ENCODE measurements around the gene RPL7A.

RPL7A gene

GRCh38 chr9:133360400-133361393 lies 12.7 kb downstream of the RPL7A start:
- Histone ChIP-seq H3K4me3 (ENCODE audit: low read length) (no peak overlapping the region), H3K9me3 (ENCODE audit: insufficient read depth, low read depth, low read length) (no peaks in the 10 kb centered on the region), H3K36me3 (ENCODE audit: insufficient read depth, low read length) (peaks cover 73% of the 10 kb centered on the region), H3K9ac (ENCODE audit: low read depth, low read length) (no peak overlapping the region), H3K4me1 (ENCODE audit: insufficient read depth, low read length) (peaks cover 7% of the 10 kb centered on the region), H3K27ac (ENCODE audit: low read depth, low read length) (no peak overlapping the region), H3K27me3 (ENCODE audit: insufficient read depth, low read length) (no peaks in the 10 kb centered on the region)
- 94% methylated on average over 21 of the region's 21 CpGs for WGBS

DNA sequence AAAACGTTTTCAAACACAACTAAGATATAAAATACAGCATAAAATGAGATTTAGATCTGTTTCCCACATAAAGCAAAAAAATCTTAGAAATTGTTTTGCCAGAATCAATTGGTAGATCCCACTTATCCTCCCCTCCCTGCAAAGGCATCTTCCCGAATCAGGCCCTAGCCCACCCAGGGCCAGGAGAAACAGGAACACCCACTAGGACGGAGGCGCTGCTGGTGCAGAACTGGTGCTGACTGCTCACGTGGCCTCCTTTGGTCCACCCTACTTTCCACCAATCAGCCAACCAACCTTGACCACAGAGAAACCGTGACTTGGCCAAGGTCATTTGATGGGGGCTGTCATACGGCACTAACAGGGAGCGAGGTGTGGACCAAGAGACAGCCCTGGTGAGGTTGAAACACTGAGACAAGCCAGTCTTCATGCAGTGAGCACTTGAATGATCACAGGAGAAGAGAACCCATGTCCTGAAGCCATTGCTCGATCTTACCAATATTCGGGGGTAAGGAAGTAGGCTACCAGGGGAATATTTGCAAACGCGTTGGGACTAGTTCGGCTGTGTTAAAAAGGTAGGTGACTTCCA lies 13.6 kb downstream of the RPL7A start:
- WGBS = 92% methylated on average over 13 of the region's 13 CpGs
- H3K9ac ChIP-seq (ENCODE audit: low read depth, low read length) = no peak overlapping the region
- no peak overlapping the region for H3K27ac ChIP-seq (ENCODE audit: low read depth, low read length)

DNA sequence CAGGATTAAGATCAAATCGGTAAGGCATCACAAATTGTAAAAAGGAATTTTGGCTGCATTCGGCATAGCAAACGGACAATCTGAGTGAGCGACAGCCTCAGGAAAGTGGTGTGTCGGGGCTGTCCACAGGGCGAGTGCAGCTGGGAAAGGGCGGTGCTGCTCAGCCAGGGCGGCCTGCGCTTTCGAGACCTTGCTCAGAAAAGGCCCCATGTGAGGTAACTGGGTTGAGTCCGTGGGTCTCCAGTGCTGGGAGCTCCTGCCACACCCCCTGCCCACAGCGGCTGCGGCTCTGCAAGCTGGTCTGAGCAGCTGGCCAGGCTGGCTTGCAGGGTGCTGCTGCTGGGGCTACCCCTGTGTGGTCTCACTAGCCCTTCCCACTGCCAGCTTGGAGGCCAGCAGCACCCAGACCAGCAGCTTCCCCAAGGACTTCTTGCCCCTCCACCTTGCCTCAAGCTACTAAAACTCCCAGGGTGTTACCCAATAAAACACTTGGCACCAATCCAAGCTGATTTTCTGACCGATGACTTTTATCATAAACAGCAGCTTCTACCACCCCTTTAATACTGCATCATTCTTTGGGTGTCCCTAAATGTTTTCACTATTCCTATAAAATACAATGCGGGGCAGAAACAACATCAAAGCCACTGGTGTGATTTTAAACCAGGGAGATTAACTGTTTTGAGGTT lies 14.5 kb downstream of the RPL7A start:
- Histone ChIP-seq H3K36me3 (ENCODE audit: insufficient read depth, low read length) (peaks cover 89% of the 10 kb centered on the region), H3K4me1 (ENCODE audit: insufficient read depth, low read length) (peaks cover 3% of the 10 kb centered on the region; the same call in 1 of the 2 replicates), H3K9me3 (ENCODE audit: insufficient read depth, low read depth, low read length) (no peaks in the 10 kb centered on the region), H3K27ac (ENCODE audit: low read depth, low read length) (no peak overlapping the region), H3K27me3 (ENCODE audit: insufficient read depth, low read length) (no peaks in the 10 kb centered on the region), H3K4me3 (ENCODE audit: low read length) (no peak overlapping the region), H3K9ac (ENCODE audit: low read depth, low read length) (no peak overlapping the region)
- 92% methylated on average over 15 of the region's 15 CpGs for WGBS

More for the DNA sequence above, 13.6 kb downstream of the RPL7A start:
- H3K36me3 ChIP-seq (ENCODE audit: insufficient read depth, low read length) = peaks cover 82% of the 10 kb centered on the region
- no peaks in the 10 kb centered on the region for H3K27me3 ChIP-seq (ENCODE audit: insufficient read depth, low read length)
- no peak overlapping the region for H3K4me3 ChIP-seq (ENCODE audit: low read length)
- H3K4me1 ChIP-seq (ENCODE audit: insufficient read depth, low read length) = peaks cover 7% of the 10 kb centered on the region
- H3K9me3 ChIP-seq (ENCODE audit: insufficient read depth, low read depth, low read length) = no peaks in the 10 kb centered on the region

DNA sequence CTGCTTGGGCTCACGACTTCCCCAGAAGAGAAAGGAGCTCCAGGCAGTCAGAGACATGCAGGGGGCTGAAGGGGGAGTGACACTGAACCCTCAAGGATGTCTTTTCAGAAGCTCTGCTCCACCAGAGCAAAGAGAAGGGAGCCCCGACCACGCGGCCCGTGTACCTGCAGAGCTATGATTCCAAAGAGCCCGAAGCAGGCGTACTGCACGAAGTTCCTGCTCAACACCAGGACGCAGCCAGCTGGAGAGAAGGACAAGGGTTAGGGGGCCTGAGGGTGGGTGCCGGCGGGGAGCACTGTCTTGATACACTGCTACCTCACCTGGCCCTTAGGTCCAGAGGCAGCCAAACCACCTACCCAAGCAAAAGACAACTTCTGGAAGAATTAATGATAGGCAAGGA lies 18.4 kb downstream of the RPL7A start:
- 97% methylated on average over 11 of the region's 11 CpGs for WGBS
- no peaks in the 10 kb centered on the region for H3K4me1 ChIP-seq (ENCODE audit: insufficient read depth, low read length)
- no peak overlapping the region for H3K9ac ChIP-seq (ENCODE audit: low read depth, low read length)
- no peak overlapping the region for H3K27ac ChIP-seq (ENCODE audit: low read depth, low read length)
- no peaks in the 10 kb centered on the region for H3K9me3 ChIP-seq (ENCODE audit: insufficient read depth, low read depth, low read length)
- H3K27me3 ChIP-seq (ENCODE audit: insufficient read depth, low read length) = no peaks in the 10 kb centered on the region
- no peak overlapping the region for H3K4me3 ChIP-seq (ENCODE audit: low read length)
- H3K36me3 ChIP-seq (ENCODE audit: insufficient read depth, low read length) = peaks cover 89% of the 10 kb centered on the region

DNA sequence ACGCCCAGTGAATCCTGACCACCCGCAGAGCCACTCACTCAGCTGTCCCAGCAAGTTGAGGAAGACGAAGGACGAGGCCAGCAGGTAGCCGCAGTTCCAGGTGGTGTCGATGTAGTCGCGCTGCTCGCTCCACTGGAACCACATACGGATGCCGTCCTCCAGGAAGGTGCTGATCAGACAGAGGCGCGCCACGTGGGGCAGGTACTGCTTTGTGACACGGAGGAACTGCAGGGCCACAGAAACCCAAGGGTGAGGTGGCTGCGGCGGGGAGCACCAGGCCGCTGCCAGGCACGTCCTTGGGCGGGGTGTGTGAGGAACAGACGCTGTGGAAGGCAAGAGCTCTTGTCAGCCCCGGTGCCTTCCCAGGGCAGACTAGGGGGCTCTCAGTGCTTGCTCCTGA lies 19.2 kb downstream of the RPL7A start:
- no peak overlapping the region for H3K27ac ChIP-seq (ENCODE audit: low read depth, low read length)
- no peak overlapping the region for H3K4me3 ChIP-seq (ENCODE audit: low read length)
- no peak overlapping the region for H3K9ac ChIP-seq (ENCODE audit: low read depth, low read length)
- no peaks in the 10 kb centered on the region for H3K9me3 ChIP-seq (ENCODE audit: insufficient read depth, low read depth, low read length)
- peaks cover 84% of the 10 kb centered on the region for H3K36me3 ChIP-seq (ENCODE audit: insufficient read depth, low read length)
- no peaks in the 10 kb centered on the region for H3K27me3 ChIP-seq (ENCODE audit: insufficient read depth, low read length)
- no peaks in the 10 kb centered on the region for H3K4me1 ChIP-seq (ENCODE audit: insufficient read depth, low read length)
- 95% methylated on average over 22 of the region's 22 CpGs for WGBS

GRCh38 chr9:133367778-133368177 lies 19.8 kb downstream of the RPL7A start:
- Histone ChIP-seq H3K36me3 (ENCODE audit: insufficient read depth, low read length) (peaks cover 81% of the 10 kb centered on the region), H3K4me3 (ENCODE audit: low read length) (no peak overlapping the region), H3K27ac (ENCODE audit: low read depth, low read length) (no peak overlapping the region), H3K9ac (ENCODE audit: low read depth, low read length) (no peak overlapping the region), H3K9me3 (ENCODE audit: insufficient read depth, low read depth, low read length) (no peaks in the 10 kb centered on the region), H3K27me3 (ENCODE audit: insufficient read depth, low read length) (no peaks in the 10 kb centered on the region), H3K4me1 (ENCODE audit: insufficient read depth, low read length) (no peaks in the 10 kb centered on the region)
- 94% methylated on average over 10 of the region's 10 CpGs for WGBS

DNA sequence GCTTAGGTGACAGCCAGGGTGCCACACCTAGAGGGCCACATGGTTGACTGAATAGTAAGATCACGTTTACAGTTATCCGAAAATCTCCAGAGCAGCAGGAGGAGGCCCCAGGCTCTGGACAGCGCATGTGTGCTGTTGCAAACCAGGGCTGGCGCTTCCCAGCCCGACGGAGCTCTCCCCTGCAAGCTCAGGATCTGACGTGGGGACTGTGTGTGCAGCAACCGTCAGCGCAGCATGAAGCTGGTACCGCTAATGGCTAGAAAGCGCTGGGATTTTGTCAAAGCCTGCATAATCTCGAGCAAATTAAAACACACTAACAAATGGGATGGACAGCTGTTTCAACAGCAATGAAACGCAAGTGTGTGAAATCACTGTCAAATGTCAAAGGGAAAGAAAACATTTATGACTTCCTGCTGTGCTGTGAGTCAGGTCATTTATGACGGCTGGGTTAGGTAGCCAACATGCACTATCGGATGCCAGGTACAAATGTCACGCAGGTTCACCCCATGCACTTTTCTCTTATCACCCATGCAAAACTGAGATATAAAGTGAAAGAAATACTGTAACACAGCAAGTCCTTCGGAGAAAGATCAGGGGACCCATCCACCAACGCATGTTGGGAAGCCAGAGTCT lies 20.3 kb downstream of the RPL7A start:
- no peak overlapping the region for H3K9ac ChIP-seq (ENCODE audit: low read depth, low read length)
- no peak overlapping the region for H3K27ac ChIP-seq (ENCODE audit: low read depth, low read length)
- peaks cover 80% of the 10 kb centered on the region for H3K36me3 ChIP-seq (ENCODE audit: insufficient read depth, low read length)
- H3K9me3 ChIP-seq (ENCODE audit: insufficient read depth, low read depth, low read length) = no peaks in the 10 kb centered on the region
- H3K27me3 ChIP-seq (ENCODE audit: insufficient read depth, low read length) = no peaks in the 10 kb centered on the region
- H3K4me1 ChIP-seq (ENCODE audit: insufficient read depth, low read length) = no peaks in the 10 kb centered on the region
- H3K4me3 ChIP-seq (ENCODE audit: low read length) = no peak overlapping the region
- WGBS = 97% methylated on average over 18 of the region's 18 CpGs

- H3K4me1 ChIP-seq (ENCODE audit: insufficient read depth, low read length) = no peaks in the 10 kb centered on the region
- H3K27me3 ChIP-seq (ENCODE audit: insufficient read depth, low read length) = no peaks in the 10 kb centered on the region
- H3K4me3 ChIP-seq (ENCODE audit: low read length) = no peak overlapping the region
- no peaks in the 10 kb centered on the region for H3K9me3 ChIP-seq (ENCODE audit: insufficient read depth, low read depth, low read length)
- no peak overlapping the region for H3K27ac ChIP-seq (ENCODE audit: low read depth, low read length)
- H3K36me3 ChIP-seq (ENCODE audit: insufficient read depth, low read length) = peaks cover 72% of the 10 kb centered on the region
- no peak overlapping the region for H3K9ac ChIP-seq (ENCODE audit: low read depth, low read length)
- WGBS = 88% methylated on average over 6 of the region's 6 CpGs
Observed at GRCh38 chr9:133369422-133369821, 21.4 kb downstream of the RPL7A start.

DNA sequence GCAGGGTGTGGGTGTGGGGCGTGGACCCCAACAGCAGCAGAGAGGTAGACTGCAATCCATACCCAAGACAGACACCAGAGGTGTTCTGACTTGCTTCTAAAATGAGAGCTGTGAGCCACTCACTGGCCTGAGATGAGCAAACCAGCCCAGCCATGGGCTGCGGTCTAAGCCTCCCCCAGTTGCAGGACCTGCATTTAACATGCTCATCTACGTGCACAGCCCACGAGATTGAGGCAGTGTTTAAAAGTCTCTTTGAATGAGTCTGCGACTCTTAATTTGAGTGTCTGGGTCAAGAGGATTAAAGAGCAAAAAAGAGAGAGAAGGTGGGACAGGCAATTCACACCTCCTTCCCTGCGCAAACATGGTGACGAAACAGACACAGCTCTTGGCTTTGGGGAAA lies 21.9 kb downstream of the RPL7A start:
- Histone ChIP-seq H3K9me3 (ENCODE audit: insufficient read depth, low read depth, low read length) (no peaks in the 10 kb centered on the region), H3K4me3 (ENCODE audit: low read length) (no peak overlapping the region), H3K27ac (ENCODE audit: low read depth, low read length) (no peak overlapping the region), H3K36me3 (ENCODE audit: insufficient read depth, low read length) (peaks cover 69% of the 10 kb centered on the region), H3K9ac (ENCODE audit: low read depth, low read length) (no peak overlapping the region), H3K4me1 (ENCODE audit: insufficient read depth, low read length) (no peaks in the 10 kb centered on the region), H3K27me3 (ENCODE audit: insufficient read depth, low read length) (no peaks in the 10 kb centered on the region)
- WGBS = 94% methylated on average over 7 of the region's 7 CpGs

DNA sequence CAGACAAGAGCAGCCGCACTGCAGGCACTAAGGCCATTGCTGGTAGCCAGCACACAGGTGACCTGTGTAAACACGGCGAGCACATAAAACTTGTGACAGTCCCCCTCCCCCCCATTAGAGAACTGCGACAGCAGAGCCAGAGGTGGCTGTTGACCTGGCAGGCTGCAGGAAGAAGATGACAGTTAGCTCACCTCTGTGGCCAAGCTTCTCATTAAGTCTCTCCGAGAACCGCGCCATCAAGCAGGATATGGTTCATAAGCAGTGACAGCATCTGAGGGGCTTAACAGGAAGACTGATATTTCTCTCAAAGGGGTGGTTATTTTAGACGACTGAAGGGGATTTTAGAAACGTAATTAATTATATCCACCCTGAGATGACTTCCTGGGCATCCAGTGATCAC lies 22.7 kb downstream of the RPL7A start:
- H3K27me3 ChIP-seq (ENCODE audit: insufficient read depth, low read length) = no peaks in the 10 kb centered on the region
- peaks cover 61% of the 10 kb centered on the region for H3K36me3 ChIP-seq (ENCODE audit: insufficient read depth, low read length)
- WGBS = 96% methylated on average over 9 of the region's 9 CpGs
- H3K9ac ChIP-seq (ENCODE audit: low read depth, low read length) = no peak overlapping the region
- no peak overlapping the region for H3K4me3 ChIP-seq (ENCODE audit: low read length)
- no peaks in the 10 kb centered on the region for H3K9me3 ChIP-seq (ENCODE audit: insufficient read depth, low read depth, low read length)
- H3K27ac ChIP-seq (ENCODE audit: low read depth, low read length) = no peak overlapping the region
- H3K4me1 ChIP-seq (ENCODE audit: insufficient read depth, low read length) = no peaks in the 10 kb centered on the region
